RWPE2 (cell line): ENCODE data around the gene ZNF160.

Source experiments
- ATAC-seq: fragments of 200-7000 bp; cut with Tn5 transposase; 3 replicates; pipeline ENCODE4 v1.9.1; 2021; ENCODE audit warnings: low read depth
- DNase-seq: peaks from one replicate; pipeline ENCODE4 v3.0.0-alpha.2; 2020; ENCODE audit warnings: low spot score
- H3K27ac ChIP-seq: fragments of 450-650 bp; 2 replicates; pipeline ENCODE4 v1.5.1; 2017; ENCODE audit warnings: mild to moderate bottlenecking; ENCODE audit not compliant: poor library complexity, severe bottlenecking
- H3K27me3 ChIP-seq: fragments of 250-450 bp; sonication (Bioruptor Pico); 2 replicates; pipeline ENCODE4 v1.5.1; 2021; ENCODE audit warnings: mild to moderate bottlenecking, moderate library complexity; ENCODE audit not compliant: insufficient read depth, poor library complexity, severe bottlenecking
- H3K36me3 ChIP-seq: fragments of 250-450 bp; sonication (Bioruptor Pico); 2 replicates; pipeline ENCODE4 v1.5.1; 2020; ENCODE audit warnings: low read depth, mild to moderate bottlenecking, moderate library complexity
- H3K4me1 ChIP-seq: fragments of 250-450 bp; sonication (Bioruptor Pico); 2 replicates; pipeline ENCODE4 v1.5.1; 2021; ENCODE audit warnings: mild to moderate bottlenecking, moderate library complexity; ENCODE audit not compliant: insufficient read depth, poor library complexity, severe bottlenecking
- H3K4me3 ChIP-seq: fragments of 250-450 bp; sonication (Bioruptor Pico); 2 replicates; pipeline ENCODE4 v1.5.1; 2021; ENCODE audit warnings: mild to moderate bottlenecking, moderate library complexity; ENCODE audit not compliant: severe bottlenecking
- H3K9me3 ChIP-seq: fragments of 250-450 bp; sonication (Bioruptor Pico); 2 replicates; pipeline ENCODE4 v1.5.1; 2021; ENCODE audit warnings: mild to moderate bottlenecking, moderate library complexity; ENCODE audit not compliant: severe bottlenecking
- TF ChIP-seq, protein P1 (sequence below): fragments of 450-650 bp; IDR thresholded peaks from one replicate; pipeline ENCODE4 v1.5.1; 2017; ENCODE audit warnings: mild to moderate bottlenecking, moderate library complexity; ENCODE audit not compliant: poor library complexity, severe bottlenecking

ZNF160 gene

DNA sequence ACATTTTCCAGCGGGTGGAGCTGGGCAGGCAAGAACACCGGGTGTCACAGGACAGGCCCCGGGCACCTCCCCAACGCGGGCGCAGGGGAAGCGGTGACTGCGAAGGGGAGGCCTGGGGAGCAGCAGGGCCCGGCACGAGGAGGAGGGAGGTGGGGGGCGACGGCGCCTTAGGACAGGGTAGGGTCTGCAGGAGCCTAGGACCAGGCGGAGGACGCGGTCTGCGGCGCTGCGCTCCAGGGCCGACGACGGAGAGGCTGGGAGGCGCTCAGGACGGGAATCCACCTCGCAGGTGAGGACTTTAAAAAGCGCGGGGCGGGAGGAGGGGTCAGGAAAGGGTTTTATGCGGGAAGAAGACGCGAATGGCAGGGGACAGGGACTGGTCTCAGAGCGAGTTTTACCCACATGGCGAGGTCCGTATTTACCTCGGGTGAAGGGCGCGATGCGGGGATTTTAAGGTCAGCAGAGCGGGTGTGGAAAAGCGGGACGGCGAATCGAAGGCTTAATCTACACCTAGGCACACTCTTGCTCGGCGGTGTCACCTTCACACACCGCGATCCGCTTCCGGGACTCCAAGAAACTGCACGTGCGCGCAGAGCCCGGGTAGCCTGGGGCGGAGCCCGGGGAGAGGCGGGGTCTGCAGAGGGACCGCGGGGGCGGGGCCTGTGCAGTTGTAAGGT, 45.2 kb downstream of the ZNF160 start:
- Histone ChIP-seq H3K4me3 (peak overlapping the region; percentile 18), H3K27ac (no peak overlapping the region), H3K9me3 (peaks cover 6% of the 10 kb centered on the region), H3K36me3 (no peaks in the 10 kb centered on the region), H3K4me1 (no peaks in the 10 kb centered on the region), H3K27me3 (no peaks in the 10 kb centered on the region)
- ATAC-seq = peak; percentile 64; the same call in 2 of the 3 replicates
- TF ChIP-seq, protein P1, sequence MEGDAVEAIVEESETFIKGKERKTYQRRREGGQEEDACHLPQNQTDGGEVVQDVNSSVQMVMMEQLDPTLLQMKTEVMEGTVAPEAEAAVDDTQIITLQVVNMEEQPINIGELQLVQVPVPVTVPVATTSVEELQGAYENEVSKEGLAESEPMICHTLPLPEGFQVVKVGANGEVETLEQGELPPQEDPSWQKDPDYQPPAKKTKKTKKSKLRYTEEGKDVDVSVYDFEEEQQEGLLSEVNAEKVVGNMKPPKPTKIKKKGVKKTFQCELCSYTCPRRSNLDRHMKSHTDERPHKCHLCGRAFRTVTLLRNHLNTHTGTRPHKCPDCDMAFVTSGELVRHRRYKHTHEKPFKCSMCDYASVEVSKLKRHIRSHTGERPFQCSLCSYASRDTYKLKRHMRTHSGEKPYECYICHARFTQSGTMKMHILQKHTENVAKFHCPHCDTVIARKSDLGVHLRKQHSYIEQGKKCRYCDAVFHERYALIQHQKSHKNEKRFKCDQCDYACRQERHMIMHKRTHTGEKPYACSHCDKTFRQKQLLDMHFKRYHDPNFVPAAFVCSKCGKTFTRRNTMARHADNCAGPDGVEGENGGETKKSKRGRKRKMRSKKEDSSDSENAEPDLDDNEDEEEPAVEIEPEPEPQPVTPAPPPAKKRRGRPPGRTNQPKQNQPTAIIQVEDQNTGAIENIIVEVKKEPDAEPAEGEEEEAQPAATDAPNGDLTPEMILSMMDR = no peak
- peak; percentile 46 for DNase-seq

DNA sequence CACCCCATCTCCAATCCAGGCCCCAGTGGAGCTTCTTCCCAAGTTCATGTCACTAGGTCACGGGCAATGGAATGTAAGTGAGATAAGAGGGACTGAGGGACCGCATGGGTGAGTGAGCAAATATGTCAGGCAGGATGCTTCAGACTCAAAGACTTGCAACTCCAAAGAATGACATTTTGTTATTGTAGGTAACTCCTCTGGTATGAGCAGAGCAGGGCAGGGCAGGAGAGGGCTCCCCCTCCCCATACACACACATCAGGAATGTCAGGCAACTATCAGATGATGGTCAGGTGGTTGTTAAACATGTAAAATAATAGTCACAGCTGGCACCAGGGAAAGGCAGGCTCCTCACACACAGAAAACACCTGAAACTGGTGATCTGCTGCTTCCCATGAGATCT, 48.1 kb downstream of the ZNF160 start:
- no peaks in the 10 kb centered on the region for H3K36me3 ChIP-seq
- no peak overlapping the region for H3K4me3 ChIP-seq
- peak; percentile 31; the same call in 1 of the 3 replicates for ATAC-seq
- H3K4me1 ChIP-seq = no peaks in the 10 kb centered on the region
- DNase-seq = no peak
- TF ChIP-seq, protein P1 = no peak
- H3K9me3 ChIP-seq = peaks cover 2% of the 10 kb centered on the region
- no peak overlapping the region for H3K27ac ChIP-seq
- H3K27me3 ChIP-seq = no peaks in the 10 kb centered on the region

DNA sequence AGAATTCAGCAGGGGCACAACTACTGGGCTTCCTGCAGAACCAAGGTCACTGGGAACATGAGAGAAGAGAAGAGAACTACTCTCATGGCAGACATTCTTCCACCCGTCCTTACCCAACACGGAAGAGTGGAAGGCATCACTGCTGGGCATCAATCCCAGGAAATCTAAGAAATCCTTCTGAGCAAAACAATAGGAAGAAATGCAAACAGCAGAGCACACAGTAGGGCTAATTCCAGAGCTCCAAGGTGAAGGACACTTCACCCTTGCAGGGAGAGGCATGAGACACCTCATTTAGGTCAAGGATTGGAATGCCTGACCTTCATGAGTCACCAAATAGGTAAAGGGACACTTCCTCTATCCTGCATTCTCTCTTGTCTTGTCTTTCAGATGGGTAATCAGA, 55.8 kb downstream of the ZNF160 start:
- Histone ChIP-seq H3K27me3 (no peaks in the 10 kb centered on the region), H3K4me3 (no peak overlapping the region), H3K4me1 (no peaks in the 10 kb centered on the region), H3K27ac (no peak overlapping the region), H3K9me3 (peaks cover 4% of the 10 kb centered on the region), H3K36me3 (no peaks in the 10 kb centered on the region)
- TF ChIP-seq, protein P1 = no peak
- ATAC-seq (no peak), DNase-seq (no peak)

DNA sequence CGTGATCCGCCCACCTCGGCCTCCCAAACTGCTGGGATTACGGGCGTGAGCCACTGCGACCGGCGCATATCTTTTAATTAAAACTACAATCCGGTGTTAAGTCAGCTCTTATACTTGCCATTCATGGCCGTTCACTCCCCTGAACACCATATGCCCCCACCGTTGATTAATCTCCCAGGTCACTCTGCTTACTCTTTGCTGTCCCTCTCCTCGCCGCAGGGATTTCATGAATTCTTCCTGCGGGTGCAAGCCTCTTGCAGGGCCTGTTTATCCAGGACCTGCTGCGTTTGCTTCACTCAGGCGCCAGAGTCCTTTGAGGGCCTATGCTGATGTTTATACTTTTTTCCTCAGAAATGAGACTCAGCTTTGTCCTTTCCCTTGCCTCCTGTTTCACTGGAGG, 57.7 kb downstream of the ZNF160 start:
- H3K4me1 ChIP-seq = no peaks in the 10 kb centered on the region

DNA sequence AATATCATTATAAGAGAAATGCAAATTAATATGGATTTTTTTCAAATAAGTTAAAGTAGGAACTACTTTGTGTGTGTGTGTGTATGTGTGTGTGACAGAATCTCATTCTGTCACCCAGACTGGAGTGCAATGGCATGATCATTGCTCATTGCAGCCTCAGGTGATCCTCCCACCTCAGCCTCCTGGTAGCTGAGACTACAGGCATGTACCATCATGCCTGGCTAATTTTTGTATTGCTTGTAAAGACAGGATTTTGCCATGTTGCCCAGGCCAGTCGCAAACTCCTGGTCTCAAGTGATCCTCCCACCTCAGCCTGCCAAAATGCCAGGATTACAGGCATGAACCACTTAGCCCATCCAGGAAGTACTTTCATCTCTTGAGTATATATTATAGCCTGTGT, 61.9 kb downstream of the ZNF160 start:
- Histone ChIP-seq H3K36me3 (no peaks in the 10 kb centered on the region), H3K27ac (no peak overlapping the region), H3K9me3 (no peaks in the 10 kb centered on the region), H3K4me3 (no peak overlapping the region), H3K27me3 (no peaks in the 10 kb centered on the region), H3K4me1 (no peaks in the 10 kb centered on the region)
- TF ChIP-seq, protein P1 = no peak
- DNase-seq (no peak), ATAC-seq (no peak)

More for the DNA sequence above, 57.7 kb downstream of the ZNF160 start:
- DNase-seq (no peak), ATAC-seq (no peak)
- Histone ChIP-seq H3K27me3 (no peaks in the 10 kb centered on the region), H3K27ac (no peak overlapping the region), H3K36me3 (no peaks in the 10 kb centered on the region), H3K9me3 (peaks cover 4% of the 10 kb centered on the region), H3K4me3 (no peak overlapping the region)
- TF ChIP-seq, protein P1 = no peak
